Muscle layer of duodenum (tissue), 2 donors: ENCODE results near the gene C14orf132.

Experiments used
- H3K27ac ChIP-seq: one replicate; pipeline ENCODE4 v1.7.0; 2013; ENCODE audit warnings: mild to moderate bottlenecking, low read length
- H3K27me3 ChIP-seq: one replicate; pipeline ENCODE4 v1.7.0; 2013; ENCODE audit warnings: low read depth, mild to moderate bottlenecking, control low read depth, low read length
- H3K36me3 ChIP-seq, 2 donors: one replicate each; pipeline ENCODE4 v1.7.0; 2013; ENCODE audit warnings: low read length in 2 of 2, control low read depth in 1 of 2, mild to moderate bottlenecking in 1 of 2; ENCODE audit not compliant: insufficient read depth in 2 of 2, control insufficient read depth in 1 of 2
- H3K4me1 ChIP-seq, 2 donors: one replicate each; pipeline ENCODE4 v1.7.0; 2013; ENCODE audit warnings: low read length in 2 of 2, mild to moderate bottlenecking in 2 of 2, control low read depth in 1 of 2, moderate library complexity in 1 of 2; ENCODE audit not compliant: insufficient read depth in 2 of 2, control insufficient read depth in 1 of 2
- H3K4me3 ChIP-seq, 2 donors: one replicate each; pipeline ENCODE4 v1.7.0; 2013; ENCODE audit warnings: low read length in 2 of 2, low read depth in 1 of 2, mild to moderate bottlenecking in 1 of 2
- H3K9me3 ChIP-seq, 2 donors: one replicate each; pipeline ENCODE4 v1.7.0; 2013; ENCODE audit warnings: low read length in 2 of 2, control low read depth in 1 of 2, mild to moderate bottlenecking in 1 of 2; ENCODE audit not compliant: control insufficient read depth in 1 of 2
- donor health status: healthy.

The C14orf132 gene

GRCh38 chr14:96078625-96079016 lies 39.5 kb downstream of the C14orf132 start:
- no peaks in the 10 kb centered on the region for H3K27me3 ChIP-seq

GRCh38 chr14:96079066-96079465 lies 39.9 kb downstream of the C14orf132 start:
- H3K4me1 ChIP-seq, result no peaks in the 10 kb centered on the region
- no peaks in the 10 kb centered on the region for H3K9me3 ChIP-seq
- no peaks in the 10 kb centered on the region for H3K36me3 ChIP-seq
- H3K4me3 ChIP-seq, result no peak overlapping the region
- H3K27ac ChIP-seq, result no peak overlapping the region
- H3K27me3 ChIP-seq, result no peaks in the 10 kb centered on the region

More at GRCh38 chr14:96078625-96079016, 39.5 kb downstream of the C14orf132 start:
- no peak overlapping the region for H3K27ac ChIP-seq
- no peaks in the 10 kb centered on the region for H3K9me3 ChIP-seq
- no peaks in the 10 kb centered on the region for H3K4me1 ChIP-seq
- no peak overlapping the region for H3K4me3 ChIP-seq
- no peaks in the 10 kb centered on the region for H3K36me3 ChIP-seq

GRCh38 chr14:96080571-96080970 lies 41.4 kb downstream of the C14orf132 start:
- Histone ChIP-seq H3K27me3 (no peaks in the 10 kb centered on the region), H3K4me1 (no peaks in the 10 kb centered on the region), H3K27ac (no peak overlapping the region), H3K4me3 (no peak overlapping the region), H3K9me3 (no peaks in the 10 kb centered on the region), H3K36me3 (no peaks in the 10 kb centered on the region)

GRCh38 chr14:96081224-96081623 lies 42.1 kb downstream of the C14orf132 start:
- Histone ChIP-seq H3K4me1 (no peaks in the 10 kb centered on the region), H3K36me3 (peaks cover 0 to under 1% of the 10 kb centered on the region in 2 donors), H3K27me3 (no peaks in the 10 kb centered on the region), H3K4me3 (no peak overlapping the region), H3K9me3 (no peaks in the 10 kb centered on the region), H3K27ac (no peak overlapping the region)

GRCh38 chr14:96081767-96082400 lies 42.7 kb downstream of the C14orf132 start:
- Histone ChIP-seq H3K27me3 (no peaks in the 10 kb centered on the region), H3K4me1 (no peaks in the 10 kb centered on the region), H3K36me3 (peaks cover 0 to 7% of the 10 kb centered on the region in 2 donors), H3K27ac (no peak overlapping the region), H3K4me3 (no peak overlapping the region), H3K9me3 (no peaks in the 10 kb centered on the region)

- H3K36me3 ChIP-seq, result peaks cover 0 to 8% of the 10 kb centered on the region in 2 donors
- H3K9me3 ChIP-seq, result no peaks in the 10 kb centered on the region
- H3K4me3 ChIP-seq, result no peak overlapping the region
- H3K27me3 ChIP-seq, result no peaks in the 10 kb centered on the region
- no peak overlapping the region for H3K27ac ChIP-seq
- H3K4me1 ChIP-seq, result no peaks in the 10 kb centered on the region
Measured at GRCh38 chr14:96082420-96083300, 43.5 kb downstream of the C14orf132 start.

- Histone ChIP-seq H3K9me3 (no peaks in the 10 kb centered on the region), H3K4me3 (no peak overlapping the region), H3K36me3 (peaks cover 2 to 8% of the 10 kb centered on the region in 2 donors), H3K27me3 (no peaks in the 10 kb centered on the region), H3K4me1 (no peaks in the 10 kb centered on the region), H3K27ac (no peak overlapping the region)
Measured at GRCh38 chr14:96083667-96084320, 44.6 kb downstream of the C14orf132 start.

- peaks cover 4 to 8% of the 10 kb centered on the region in 2 donors for H3K36me3 ChIP-seq
- no peaks in the 10 kb centered on the region for H3K27me3 ChIP-seq
- H3K9me3 ChIP-seq, result no peaks in the 10 kb centered on the region
- no peaks in the 10 kb centered on the region for H3K4me1 ChIP-seq
- H3K4me3 ChIP-seq, result no peak overlapping the region
- H3K27ac ChIP-seq, result no peak overlapping the region
Measured at GRCh38 chr14:96084796-96085195, 45.6 kb downstream of the C14orf132 start.

- H3K4me3 ChIP-seq, result no peak overlapping the region
- no peak overlapping the region for H3K27ac ChIP-seq
- H3K9me3 ChIP-seq, result no peaks in the 10 kb centered on the region
- peaks cover 0 to 2% of the 10 kb centered on the region in 2 donors for H3K4me1 ChIP-seq
- H3K27me3 ChIP-seq, result no peaks in the 10 kb centered on the region
- peaks cover 4 to 8% of the 10 kb centered on the region in 2 donors for H3K36me3 ChIP-seq
Measured at GRCh38 chr14:96085369-96085768, 46.2 kb downstream of the C14orf132 start.

GRCh38 chr14:96086032-96086431 lies 46.9 kb downstream of the C14orf132 start:
- Histone ChIP-seq H3K4me3 (no peak overlapping the region), H3K27ac (no peak overlapping the region), H3K27me3 (no peaks in the 10 kb centered on the region), H3K36me3 (peaks cover 4 to 8% of the 10 kb centered on the region in 2 donors), H3K4me1 (peaks cover 2 to 9% of the 10 kb centered on the region in 2 donors), H3K9me3 (no peaks in the 10 kb centered on the region)

- no peaks in the 10 kb centered on the region for H3K9me3 ChIP-seq
- no peaks in the 10 kb centered on the region for H3K27me3 ChIP-seq
- no peak overlapping the region for H3K27ac ChIP-seq
- H3K36me3 ChIP-seq, result peaks cover 4 to 8% of the 10 kb centered on the region in 2 donors
- H3K4me1 ChIP-seq, result peaks cover 4 to 13% of the 10 kb centered on the region in 2 donors
- H3K4me3 ChIP-seq, result no peak overlapping the region
Measured at GRCh38 chr14:96086574-96087077, 47.5 kb downstream of the C14orf132 start.
